ENCODE data around the gene IFITM1. TPM values are rescaled to one million over a fixed set of nuclear protein-coding genes. Genes with fewer than 3 reads are reported as not detected.
A peak's percentile ranks its signal among the peaks of the same experiment; 100 is the strongest.
"Not testable (repeated sequence)": the region's sequence is repeated elsewhere in the genome, so short reads cannot be mapped to it uniquely, and the experiment has no call there.

IFITM1 gene
- total RNA-seq, 1 experiment from 2014 or later = 544 TPM

- TF ChIP-seq HMGA2 (CRISPR knock-in tag; IDR thresholded peaks at IDR 0.05) (no peak), ZNF396 (CRISPR knock-in tag; IDR thresholded peaks at IDR 0.05; ENCODE audit: borderline replicate concordance) (no peak), ZNF219 (CRISPR knock-in tag; IDR thresholded peaks at IDR 0.05; ENCODE audit: borderline replicate concordance) (no peak), CDX4 (CRISPR knock-in tag; IDR thresholded peaks at IDR 0.05; ENCODE audit: borderline replicate concordance) (no peak), MXD4 (CRISPR knock-in tag; IDR thresholded peaks at IDR 0.05; ENCODE audit: borderline replicate concordance) (no peak), FOXK1 (CRISPR knock-in tag; IDR thresholded peaks at IDR 0.05) (no peak), GABPB1 (CRISPR knock-in tag; IDR thresholded peaks at IDR 0.05) (no peak), USF2 (CRISPR knock-in tag; IDR thresholded peaks at IDR 0.05) (no peak), ZNF671 (CRISPR knock-in tag; IDR thresholded peaks at IDR 0.05) (no peak)
- Mint-ChIP-seq H3K4me3 (peak overlapping the region; percentile 58), H3K27me3 (ENCODE audit: low read depth) (no peaks in the 10 kb centered on the region; the same call in 1 of the 2 replicates), H3K9me3 (peaks cover 11% of the 10 kb centered on the region; the same call in 1 of the 2 replicates), H3K36me3 (0 out of 2 replicates have a peak, but pooled peaks cover 3% of the 10 kb centered on the region), H3K4me1 (peaks cover 28% of the 10 kb centered on the region), H3K27ac (peak overlapping the region; percentile 74; the same call in 1 of the 2 replicates)
- no peak for DNase-seq (ENCODE audit: low spot score)
- peak; percentile 24; the same call in 1 of the 2 replicates for ATAC-seq
- POLR2A ChIA-PET = interaction anchor here (1.1 kb wide), 1 partner anchor 17 kb away, joined by 3 read pairs; no protein-coding TSS in a partner anchor
- CTCF ChIA-PET = interaction anchor here (1.1 to 2.9 kb wide), 4 partner anchors 12 to 140 kb away, joined by 4 to 20 read pairs (median 8); no protein-coding TSS in a partner anchor
These were observed 46.3 kb upstream of the IFITM1 start for GRCh38 chr11:267491-267994.

- CTCF ChIA-PET = interaction anchor here (0.9 to 2.9 kb wide), 7 partner anchors 10 to 100 kb away, joined by 3 to 20 read pairs (median 3); no protein-coding TSS in a partner anchor
- ATAC-seq; DNase-seq (ENCODE audit: low spot score); H3K27me3 Mint-ChIP-seq (ENCODE audit: low read depth); H3K36me3 Mint-ChIP-seq: not testable (repeated sequence)
- POLR2A ChIA-PET = interaction anchor here (0.8 to 0.9 kb wide), 2 partner anchors 32 to 47 kb away, joined by 3 read pairs; no protein-coding TSS in a partner anchor
- Mint-ChIP-seq H3K4me1 (peaks cover 28% of the 10 kb centered on the region), H3K4me3 (peak overlapping the region; percentile 46), H3K9me3 (peaks cover 11% of the 10 kb centered on the region; the same call in 1 of the 2 replicates), H3K27ac (peak overlapping the region; percentile 71; the same call in 1 of the 2 replicates)
- TF ChIP-seq FOXP4 (CRISPR knock-in tag; IDR thresholded peaks at IDR 0.05) = 0 out of 2 replicates have a peak, but pooled peaks have one; percentile 5
These were observed 45.1 kb upstream of the IFITM1 start for GRCh38 chr11:268716-269145.

- H3K27ac Mint-ChIP-seq = peak overlapping the region; percentile 71
- H3K4me1 Mint-ChIP-seq = peaks cover 28% of the 10 kb centered on the region
- H3K9me3 Mint-ChIP-seq = peaks cover 11% of the 10 kb centered on the region; the same call in 1 of the 2 replicates
- peak overlapping the region; percentile 46 for H3K4me3 Mint-ChIP-seq
- H3K36me3 Mint-ChIP-seq = 0 out of 2 replicates have a peak, but pooled peaks cover 3% of the 10 kb centered on the region
- ChIA-PET CTCF (interaction anchor here (0.9 to 2.9 kb wide), 6 partner anchors 10 to 99 kb away, joined by 3 to 20 read pairs (median 4); no protein-coding TSS in a partner anchor), POLR2A (interaction anchor here (0.9 kb wide), 1 partner anchor 31 kb away, joined by 3 read pairs; no protein-coding TSS in a partner anchor)
- ATAC-seq (no peak), DNase-seq (ENCODE audit: low spot score) (no peak)
- no peaks in the 10 kb centered on the region; the same call in 1 of the 2 replicates for H3K27me3 Mint-ChIP-seq (ENCODE audit: low read depth)
- TF ChIP-seq TEAD1 (CRISPR knock-in tag; IDR thresholded peaks at IDR 0.05) (no peak), E2F5 (CRISPR knock-in tag; IDR thresholded peaks at IDR 0.05) (no peak), EMX1 (CRISPR knock-in tag; IDR thresholded peaks at IDR 0.05) (no peak), ETV6 (CRISPR knock-in tag; IDR thresholded peaks at IDR 0.05) (no peak), SOX15 (CRISPR knock-in tag; IDR thresholded peaks at IDR 0.05) (no peak), ATF6 (CRISPR knock-in tag; IDR thresholded peaks at IDR 0.05) (no peak), ZSCAN18 (CRISPR knock-in tag; IDR thresholded peaks at IDR 0.05) (no peak), CBFB (CRISPR knock-in tag; IDR thresholded peaks at IDR 0.05; ENCODE audit: low read depth) (no peak), ATF2 (CRISPR knock-in tag; IDR thresholded peaks at IDR 0.05; ENCODE audit: borderline replicate concordance, low read depth) (no peak), ZNF232 (CRISPR knock-in tag; IDR thresholded peaks at IDR 0.05) (no peak)
These were observed 44.5 kb upstream of the IFITM1 start for GRCh38 chr11:269146-269890.
